Memory B cell (primary cell): ENCODE measurements around the gene SORCS1.

ENCODE experiments used
- ATAC-seq: fragments of 150-1000 bp; cut with Tn5 transposase; 2 replicates; pipeline ENCODE4 v1.10.0; 2021; ENCODE audit warnings: low read depth, mild to moderate bottlenecking, moderate library complexity
- DNase-seq, 2 donors: peaks; one replicate each; pipeline ENCODE4 v3.0.0; 2022; ENCODE audit warnings: low spot score in 2 of 2
- H3K27ac Mint-ChIP-seq: one replicate; pipeline ENCODE4 v1.8.0; 2022; ENCODE audit warnings: mild to moderate bottlenecking, moderate library complexity, mixed read lengths
- H3K27me3 Mint-ChIP-seq: one replicate; pipeline ENCODE4 v1.8.0; 2022; ENCODE audit warnings: mixed read lengths
- H3K36me3 Mint-ChIP-seq: one replicate; pipeline ENCODE4 v1.8.0; 2022; ENCODE audit warnings: mild to moderate bottlenecking, mixed read lengths
- H3K4me1 Mint-ChIP-seq: one replicate; pipeline ENCODE4 v1.8.0; 2022; ENCODE audit warnings: mixed read lengths
- H3K4me3 Mint-ChIP-seq: one replicate; pipeline ENCODE4 v1.8.0; 2022; ENCODE audit warnings: mild to moderate bottlenecking, moderate library complexity, mixed read lengths
- H3K9me3 Mint-ChIP-seq: one replicate; pipeline ENCODE4 v1.8.0; 2022; ENCODE audit warnings: mixed read lengths

The SORCS1 gene

GRCh38 chr10:106913348-106913747 is 251.2 kb downstream of the SORCS1 start:
- no peak for DNase-seq
- H3K27me3 Mint-ChIP-seq = peaks cover 5% of the 10 kb centered on the region
- H3K36me3 Mint-ChIP-seq = no peaks in the 10 kb centered on the region
- ATAC-seq = no peak
- H3K27ac Mint-ChIP-seq = no peak overlapping the region
- H3K9me3 Mint-ChIP-seq = no peaks in the 10 kb centered on the region
- no peak overlapping the region for H3K4me3 Mint-ChIP-seq
- no peaks in the 10 kb centered on the region for H3K4me1 Mint-ChIP-seq

- ATAC-seq = no peak
- no peaks in the 10 kb centered on the region for H3K9me3 Mint-ChIP-seq
Observed at GRCh38 chr10:106911096-106911495, 253.4 kb downstream of the SORCS1 start.

GRCh38 chr10:106910666-106911065 is 253.8 kb downstream of the SORCS1 start:
- Mint-ChIP-seq H3K27me3 (peaks cover 4% of the 10 kb centered on the region), H3K36me3 (no peaks in the 10 kb centered on the region), H3K27ac (no peak overlapping the region)

More at GRCh38 chr10:106911096-106911495, 253.4 kb downstream of the SORCS1 start:
- no peaks in the 10 kb centered on the region for H3K4me1 Mint-ChIP-seq
- H3K27me3 Mint-ChIP-seq = peaks cover 4% of the 10 kb centered on the region
- no peaks in the 10 kb centered on the region for H3K36me3 Mint-ChIP-seq
- no peak overlapping the region for H3K4me3 Mint-ChIP-seq
- no peak overlapping the region for H3K27ac Mint-ChIP-seq
- DNase-seq = no peak

GRCh38 chr10:106908225-106908624 is 256.3 kb downstream of the SORCS1 start:
- Mint-ChIP-seq H3K27me3 (peaks cover 6% of the 10 kb centered on the region), H3K4me1 (no peaks in the 10 kb centered on the region), H3K36me3 (no peaks in the 10 kb centered on the region), H3K9me3 (no peaks in the 10 kb centered on the region), H3K27ac (no peak overlapping the region), H3K4me3 (no peak overlapping the region)
- DNase-seq (no peak), ATAC-seq (no peak)

More at GRCh38 chr10:106910666-106911065, 253.8 kb downstream of the SORCS1 start:
- ATAC-seq = no peak
- H3K4me1 Mint-ChIP-seq = no peaks in the 10 kb centered on the region
- H3K4me3 Mint-ChIP-seq = no peak overlapping the region
- no peaks in the 10 kb centered on the region for H3K9me3 Mint-ChIP-seq
- DNase-seq = no peak

GRCh38 chr10:106904209-106904608 is 260.3 kb downstream of the SORCS1 start:
- no peak overlapping the region for H3K4me3 Mint-ChIP-seq
- H3K36me3 Mint-ChIP-seq = no peaks in the 10 kb centered on the region
- no peaks in the 10 kb centered on the region for H3K4me1 Mint-ChIP-seq
- no peaks in the 10 kb centered on the region for H3K9me3 Mint-ChIP-seq
- DNase-seq (no peak), ATAC-seq (no peak)
- H3K27me3 Mint-ChIP-seq = peaks cover 4% of the 10 kb centered on the region
- no peak overlapping the region for H3K27ac Mint-ChIP-seq

- ATAC-seq (no peak), DNase-seq (no peak)
- Mint-ChIP-seq H3K4me1 (no peaks in the 10 kb centered on the region), H3K36me3 (no peaks in the 10 kb centered on the region), H3K4me3 (no peak overlapping the region), H3K27ac (no peak overlapping the region), H3K27me3 (peaks cover 2% of the 10 kb centered on the region), H3K9me3 (no peaks in the 10 kb centered on the region)
Observed at GRCh38 chr10:106903180-106903579, 261.3 kb downstream of the SORCS1 start.

GRCh38 chr10:106900016-106900652 is 264.4 kb downstream of the SORCS1 start:
- DNase-seq = no peak
- H3K27me3 Mint-ChIP-seq = peaks cover 2% of the 10 kb centered on the region
- H3K36me3 Mint-ChIP-seq = no peaks in the 10 kb centered on the region
- H3K4me1 Mint-ChIP-seq = no peaks in the 10 kb centered on the region
- no peak for ATAC-seq
- no peaks in the 10 kb centered on the region for H3K9me3 Mint-ChIP-seq
- H3K27ac Mint-ChIP-seq = no peak overlapping the region
- no peak overlapping the region for H3K4me3 Mint-ChIP-seq

DNA sequence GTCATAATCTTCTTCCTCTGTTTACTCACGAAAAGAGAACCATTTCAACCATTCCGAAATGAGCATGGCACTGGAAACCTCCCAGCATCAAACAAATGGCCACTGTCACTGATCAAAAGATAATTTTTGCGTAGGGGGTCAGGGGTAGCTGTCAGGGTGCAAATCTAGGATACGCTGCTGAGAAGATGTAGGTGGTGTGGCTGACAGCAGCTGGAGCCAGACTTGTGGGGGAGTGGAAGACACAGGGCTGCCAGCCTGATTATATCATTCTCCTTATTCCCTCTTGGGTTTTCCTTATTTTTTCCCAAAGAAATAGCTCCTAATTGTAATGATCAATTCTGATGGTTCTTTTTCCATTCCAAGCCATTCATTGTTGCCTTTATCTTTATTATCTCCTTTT is 266.1 kb downstream of the SORCS1 start:
- H3K4me3 Mint-ChIP-seq = no peak overlapping the region
- DNase-seq (no peak), ATAC-seq (no peak)
- H3K4me1 Mint-ChIP-seq = no peaks in the 10 kb centered on the region
- no peaks in the 10 kb centered on the region for H3K9me3 Mint-ChIP-seq
- H3K27ac Mint-ChIP-seq = no peak overlapping the region
- no peaks in the 10 kb centered on the region for H3K27me3 Mint-ChIP-seq
- no peaks in the 10 kb centered on the region for H3K36me3 Mint-ChIP-seq

DNA sequence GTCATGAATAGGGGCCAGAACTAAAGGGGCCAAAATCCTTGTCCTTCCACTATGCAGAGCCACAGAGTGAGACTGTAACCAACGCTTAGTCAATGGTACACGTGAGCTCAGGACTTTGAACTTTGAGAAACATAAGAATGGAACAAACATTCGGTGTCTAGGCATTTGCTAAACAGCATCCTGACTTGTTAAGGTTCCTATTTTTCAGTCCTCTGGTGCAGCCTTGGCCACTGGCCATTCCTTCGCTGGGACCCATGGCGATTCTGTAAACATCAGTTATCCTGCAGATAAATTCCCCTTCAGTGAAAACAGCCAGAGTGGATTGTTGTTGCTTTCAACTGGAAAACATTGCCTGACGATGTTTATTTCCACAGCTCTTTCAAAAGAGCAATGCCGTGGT is 266.8 kb downstream of the SORCS1 start:
- H3K9me3 Mint-ChIP-seq = no peaks in the 10 kb centered on the region
- no peaks in the 10 kb centered on the region for H3K4me1 Mint-ChIP-seq
- H3K36me3 Mint-ChIP-seq = no peaks in the 10 kb centered on the region
- no peaks in the 10 kb centered on the region for H3K27me3 Mint-ChIP-seq
- ATAC-seq (no peak), DNase-seq (no peak)
- H3K4me3 Mint-ChIP-seq = no peak overlapping the region
- H3K27ac Mint-ChIP-seq = no peak overlapping the region

DNA sequence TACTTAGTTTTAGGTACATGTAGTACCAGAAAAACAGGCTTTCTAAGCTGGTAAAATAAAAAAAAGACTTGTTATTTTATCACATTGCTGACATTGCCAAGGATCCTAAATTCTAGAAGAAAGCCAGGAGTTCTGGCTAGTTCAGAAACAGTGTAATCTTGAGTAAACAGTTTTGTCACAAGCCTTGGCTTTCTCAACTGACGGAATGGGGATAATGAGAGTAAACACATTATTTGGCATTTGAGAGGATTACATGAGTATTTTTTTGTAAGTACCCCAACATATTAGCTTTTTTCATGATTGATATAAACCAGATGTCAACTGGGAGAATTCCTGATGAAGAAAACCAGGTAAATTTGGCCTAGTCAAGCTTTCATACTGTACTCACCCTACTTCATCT is 269.8 kb downstream of the SORCS1 start:
- ATAC-seq (no peak), DNase-seq (no peak)
- no peaks in the 10 kb centered on the region for H3K4me1 Mint-ChIP-seq
- H3K9me3 Mint-ChIP-seq = no peaks in the 10 kb centered on the region
- no peaks in the 10 kb centered on the region for H3K36me3 Mint-ChIP-seq
- H3K27me3 Mint-ChIP-seq = no peaks in the 10 kb centered on the region
- no peak overlapping the region for H3K4me3 Mint-ChIP-seq
- no peak overlapping the region for H3K27ac Mint-ChIP-seq

- Mint-ChIP-seq H3K9me3 (peaks cover 2% of the 10 kb centered on the region), H3K27me3 (peaks cover 2% of the 10 kb centered on the region), H3K36me3 (no peaks in the 10 kb centered on the region), H3K4me1 (no peaks in the 10 kb centered on the region), H3K4me3 (no peak overlapping the region), H3K27ac (no peak overlapping the region)
- DNase-seq = no peak
- no peak for ATAC-seq
Observed at GRCh38 chr10:106877574-106877973, 286.9 kb downstream of the SORCS1 start.

GRCh38 chr10:106874604-106874889 is 290.0 kb downstream of the SORCS1 start:
- peaks cover 3% of the 10 kb centered on the region for H3K9me3 Mint-ChIP-seq
- H3K27me3 Mint-ChIP-seq = no peaks in the 10 kb centered on the region
- H3K4me1 Mint-ChIP-seq = no peaks in the 10 kb centered on the region
- H3K4me3 Mint-ChIP-seq = no peak overlapping the region
- ATAC-seq = no peak
- no peaks in the 10 kb centered on the region for H3K36me3 Mint-ChIP-seq
- H3K27ac Mint-ChIP-seq = no peak overlapping the region
- no peak for DNase-seq

DNA sequence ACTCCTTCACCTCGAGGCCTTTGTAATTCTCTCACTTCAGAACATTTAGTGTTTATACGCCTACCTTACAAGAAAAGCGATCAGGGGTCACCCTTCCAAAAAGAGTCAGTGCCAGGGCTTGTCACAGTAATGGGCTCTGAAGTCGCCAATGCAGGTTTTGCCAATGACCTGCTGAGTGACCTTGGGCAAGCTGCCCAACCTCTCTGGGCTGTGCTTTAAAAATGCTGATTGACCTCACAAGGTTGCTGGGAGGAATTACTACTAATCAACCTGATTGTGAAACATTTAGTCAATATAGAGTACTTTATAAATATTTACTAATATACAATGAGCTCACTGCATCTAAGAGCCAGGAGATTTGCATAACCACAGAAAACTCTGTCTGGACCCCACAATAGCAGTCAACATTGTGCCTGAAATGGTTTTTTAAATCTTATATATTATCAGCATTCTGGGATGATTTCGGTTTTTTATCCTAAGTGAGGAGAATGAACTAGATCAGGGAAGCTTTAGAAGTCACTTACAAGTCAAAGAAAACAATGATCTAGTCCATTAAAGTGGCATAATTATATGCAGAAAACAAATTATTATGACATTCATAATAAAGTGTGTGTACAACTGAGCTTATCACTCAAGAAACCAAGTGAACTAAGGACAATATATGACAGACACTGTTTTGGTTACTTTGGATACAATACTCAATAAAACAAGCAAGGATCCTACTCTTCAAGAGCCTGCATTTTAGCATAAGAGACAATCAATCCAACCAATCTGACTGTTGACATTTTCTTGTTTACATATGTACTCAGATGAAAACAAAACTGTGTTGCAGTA is 290.5 kb downstream of the SORCS1 start:
- H3K36me3 Mint-ChIP-seq = no peaks in the 10 kb centered on the region
- ATAC-seq (no peak), DNase-seq (no peak)
- H3K27me3 Mint-ChIP-seq = no peaks in the 10 kb centered on the region
- H3K4me1 Mint-ChIP-seq = no peaks in the 10 kb centered on the region
- peaks cover 3% of the 10 kb centered on the region for H3K9me3 Mint-ChIP-seq
- H3K27ac Mint-ChIP-seq = no peak overlapping the region
- H3K4me3 Mint-ChIP-seq = no peak overlapping the region

GRCh38 chr10:106872176-106872575 is 292.3 kb downstream of the SORCS1 start:
- no peaks in the 10 kb centered on the region for H3K4me1 Mint-ChIP-seq
- H3K9me3 Mint-ChIP-seq = peaks cover 5% of the 10 kb centered on the region
- H3K27ac Mint-ChIP-seq = no peak overlapping the region
- no peaks in the 10 kb centered on the region for H3K36me3 Mint-ChIP-seq
- DNase-seq (no peak), ATAC-seq (no peak)
- no peak overlapping the region for H3K4me3 Mint-ChIP-seq
- H3K27me3 Mint-ChIP-seq = no peaks in the 10 kb centered on the region
